HG03558 (cell line): ENCODE data around the gene APBB3.
"Not testable (repeated sequence)": the region's sequence is repeated elsewhere in the genome, so short reads cannot be mapped to it uniquely, and the experiment has no call there.

ENCODE experiments used
- ATAC-seq: cut with Tn5 transposase; IDR thresholded peaks from one replicate; pipeline ENCODE4 v1.9.1; 2021; ENCODE audit warnings: moderate number of reproducible peaks; ENCODE audit not compliant: unreplicated experiment; ENCODE audit errors: extremely low read depth

APBB3 gene

GRCh38 chr5:140579188-140579747 is 14.9 kb upstream of the APBB3 start:
- ATAC-seq = not testable (repeated sequence)

- no peak for ATAC-seq
Measured at GRCh38 chr5:140576776-140577201, 12.4 kb upstream of the APBB3 start.

GRCh38 chr5:140575309-140575708 is 10.9 kb upstream of the APBB3 start:
- ATAC-seq = no peak

DNA sequence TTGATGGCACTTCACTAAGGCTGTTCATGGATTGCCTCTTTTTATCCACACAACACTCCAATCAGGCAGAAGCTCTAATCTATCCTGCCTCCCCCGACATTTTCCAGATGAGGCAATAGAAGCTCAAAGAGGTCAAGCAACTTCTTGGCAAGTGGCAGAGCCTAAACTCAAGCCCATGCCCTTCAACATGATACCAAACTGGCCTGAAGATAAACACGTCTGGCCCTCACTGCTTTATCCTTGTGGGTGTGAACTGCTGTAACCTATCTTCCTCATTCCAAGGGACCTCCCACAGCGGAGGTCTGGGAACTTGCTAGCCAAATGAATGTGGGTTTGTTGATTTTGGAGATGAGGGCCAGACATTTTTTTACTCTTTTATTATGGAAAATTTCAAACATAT is 9.8 kb upstream of the APBB3 start:
- no peak for ATAC-seq

- no peak for ATAC-seq
Measured at GRCh38 chr5:140573683-140574082, 9.3 kb upstream of the APBB3 start.

- no peak for ATAC-seq
Measured at GRCh38 chr5:140571105-140571504, 6.7 kb upstream of the APBB3 start.

DNA sequence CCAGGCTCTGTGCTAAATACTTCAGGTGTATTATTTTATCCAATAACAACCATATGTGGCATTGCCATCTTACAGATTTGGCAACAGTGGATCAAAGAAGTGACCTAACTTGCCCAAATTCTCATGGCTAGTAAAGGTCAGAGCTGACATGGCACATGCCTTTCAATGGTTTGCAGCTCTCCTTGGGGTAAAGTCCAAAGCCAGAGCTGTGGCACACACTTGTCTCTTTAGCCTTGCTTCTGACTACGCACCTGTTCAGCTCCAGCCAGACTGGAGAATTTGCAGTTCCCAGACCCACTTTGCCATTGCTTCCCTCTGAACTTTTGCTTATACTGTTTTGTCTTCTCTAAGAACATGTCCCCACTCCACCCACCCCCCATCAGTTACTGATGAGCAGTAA is 6.1 kb upstream of the APBB3 start:
- no peak for ATAC-seq

DNA sequence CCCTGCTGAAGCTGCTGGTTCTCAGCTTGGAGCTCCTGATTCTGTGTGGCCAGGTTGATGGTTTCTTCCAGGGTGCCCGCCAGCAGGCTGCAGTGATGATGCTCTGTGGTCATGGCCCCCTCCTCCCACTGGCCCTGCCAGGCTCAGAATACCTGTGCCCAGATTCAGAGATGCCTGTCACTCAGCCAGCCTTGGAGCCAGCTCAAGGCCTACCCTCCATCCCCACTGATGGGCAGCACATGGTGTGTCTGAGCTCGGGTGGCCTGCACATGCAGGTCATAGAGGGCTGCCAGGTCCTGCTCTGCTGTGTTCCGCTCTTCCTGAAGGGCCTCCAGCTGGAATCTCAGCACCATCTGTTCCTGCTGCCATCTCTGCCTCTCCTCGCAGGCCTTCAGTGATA is 5.7 kb upstream of the APBB3 start:
- no peak for ATAC-seq

DNA sequence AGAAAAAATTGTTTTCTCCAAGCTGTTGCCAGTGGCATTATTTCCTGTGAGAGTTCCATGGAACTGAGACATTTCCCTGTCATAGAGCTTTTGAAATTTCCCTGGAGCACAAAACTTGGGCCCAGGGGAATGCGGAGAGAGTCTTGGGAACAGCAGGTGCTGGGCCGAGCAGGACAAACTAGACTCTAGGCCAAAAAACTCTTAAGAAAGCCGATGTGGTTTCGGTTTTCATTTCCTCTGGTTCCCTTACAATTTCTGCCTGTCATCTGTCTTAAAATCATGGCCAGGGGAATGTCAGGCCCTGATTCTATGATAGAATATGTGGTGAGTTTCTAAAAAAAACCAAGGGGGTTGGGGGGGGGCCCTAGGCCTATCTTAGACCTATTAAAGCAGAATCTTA is 4.8 kb upstream of the APBB3 start:
- ATAC-seq = no peak

DNA sequence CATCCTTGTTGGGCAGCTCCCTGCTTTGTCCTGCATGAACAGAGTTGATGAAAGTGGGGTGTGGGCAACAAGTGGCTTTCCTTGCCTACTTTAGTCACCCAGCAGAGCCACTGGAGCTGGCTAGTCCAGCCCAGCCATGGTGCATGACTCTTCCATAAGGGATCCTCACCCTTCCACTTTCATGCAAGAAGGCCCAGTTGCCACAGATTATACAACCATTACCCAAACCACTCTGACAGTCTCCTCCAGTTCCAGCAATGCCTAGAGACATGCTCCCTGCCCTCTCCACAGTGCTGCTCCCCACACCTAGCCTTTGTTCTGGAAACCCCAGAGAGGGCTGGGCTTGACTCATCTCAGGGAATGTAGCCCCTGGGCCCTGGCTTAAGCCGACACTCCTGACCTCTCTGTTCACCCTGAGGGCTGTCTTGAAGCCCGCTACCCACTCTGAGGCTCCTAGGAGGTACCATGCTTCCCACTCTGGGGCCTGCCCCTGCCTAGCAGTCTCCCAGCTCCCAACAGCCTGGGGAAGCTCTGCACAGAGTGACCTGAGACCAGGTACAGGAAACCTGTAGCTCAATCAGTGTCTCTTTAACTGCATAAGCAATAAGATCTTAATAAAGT is 4.2 kb upstream of the APBB3 start:
- no peak for ATAC-seq

DNA sequence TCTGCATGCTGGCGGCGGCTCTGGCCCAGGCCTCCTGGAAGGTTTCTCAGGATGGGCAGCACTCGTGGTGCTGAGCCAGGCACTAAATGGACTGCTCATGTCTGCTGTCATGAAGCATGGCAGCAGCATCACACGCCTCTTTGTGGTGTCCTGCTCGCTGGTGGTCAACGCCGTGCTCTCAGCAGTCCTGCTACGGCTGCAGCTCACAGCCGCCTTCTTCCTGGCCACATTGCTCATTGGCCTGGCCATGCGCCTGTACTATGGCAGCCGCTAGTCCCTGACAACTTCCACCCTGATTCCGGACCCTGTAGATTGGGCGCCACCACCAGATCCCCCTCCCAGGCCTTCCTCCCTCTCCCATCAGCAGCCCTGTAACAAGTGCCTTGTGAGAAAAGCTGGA is 3.5 kb upstream of the APBB3 start:
- ATAC-seq = no peak

- ATAC-seq = no peak
Measured at GRCh38 chr5:140567136-140567818, 2.9 kb upstream of the APBB3 start.

DNA sequence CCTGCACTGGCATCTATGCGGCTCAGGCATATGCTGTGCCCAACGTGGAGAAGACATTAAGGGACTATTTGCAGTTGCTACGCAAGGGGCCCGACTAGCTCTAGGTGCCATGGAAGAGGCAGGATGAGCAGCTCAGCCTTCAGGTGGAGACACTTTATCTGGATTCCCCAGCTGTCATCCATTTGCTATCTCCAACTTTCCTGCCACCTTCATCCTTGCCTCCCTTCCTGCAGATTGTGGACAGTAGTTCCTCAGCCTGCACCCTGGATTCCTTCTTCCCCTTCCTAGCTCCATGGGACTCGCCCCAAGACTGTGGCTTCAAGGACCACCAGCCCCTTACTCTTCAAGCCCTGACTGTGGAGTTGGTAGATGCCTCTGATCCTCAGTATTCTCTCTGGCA is 2.3 kb upstream of the APBB3 start:
- no peak for ATAC-seq

DNA sequence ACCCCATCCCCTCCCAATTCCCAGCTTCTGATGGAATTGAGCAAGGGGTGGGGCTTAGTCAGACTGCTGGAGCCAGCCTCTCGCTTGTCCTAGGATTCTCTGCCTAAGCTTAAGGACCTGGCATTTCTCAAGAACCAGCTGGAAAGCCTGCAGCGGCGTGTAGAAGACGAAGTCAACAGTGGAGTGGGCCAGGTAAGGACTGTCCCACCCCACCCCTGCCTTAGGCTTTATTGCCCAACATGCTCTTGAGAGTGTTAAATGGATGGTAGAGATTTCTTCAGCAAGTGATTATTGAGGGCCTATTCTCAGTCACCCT is 1.3 kb upstream of the APBB3 start:
- ATAC-seq = no peak

DNA sequence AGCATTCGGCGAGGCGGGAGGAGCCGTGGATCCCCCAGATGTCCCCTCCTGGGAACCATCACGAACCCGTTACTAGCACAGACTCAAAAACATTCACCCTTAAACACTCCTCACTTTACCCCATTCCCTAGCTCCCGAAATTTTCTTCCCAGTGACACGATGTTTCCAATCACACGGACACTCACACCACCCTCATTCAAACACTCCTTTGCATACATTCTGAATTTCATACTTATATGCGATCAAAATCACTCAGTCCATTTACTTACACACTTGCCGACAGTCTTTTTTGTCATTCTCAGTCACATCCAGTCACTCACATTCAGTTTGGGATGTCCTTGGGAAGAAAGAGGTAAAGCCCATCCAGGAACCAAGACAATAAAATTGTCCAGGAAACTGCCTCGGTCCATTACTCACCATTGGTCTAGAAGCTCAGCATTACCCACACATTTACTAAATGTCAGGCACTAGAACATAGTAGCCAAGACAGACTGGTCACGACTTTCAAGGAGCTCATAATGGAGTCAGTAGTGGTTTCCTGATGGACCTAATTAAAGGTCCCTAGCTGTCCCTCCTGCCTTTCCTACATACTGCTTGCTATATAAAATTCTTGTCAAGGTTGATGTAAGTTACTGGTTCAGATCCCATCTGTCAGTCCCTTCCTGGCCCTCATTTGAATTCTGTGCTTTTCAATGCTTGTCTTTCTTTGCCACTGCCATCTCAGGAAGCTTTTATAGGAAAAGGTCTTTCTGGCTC is 804 bp upstream of the APBB3 start:
- ATAC-seq = no peak

DNA sequence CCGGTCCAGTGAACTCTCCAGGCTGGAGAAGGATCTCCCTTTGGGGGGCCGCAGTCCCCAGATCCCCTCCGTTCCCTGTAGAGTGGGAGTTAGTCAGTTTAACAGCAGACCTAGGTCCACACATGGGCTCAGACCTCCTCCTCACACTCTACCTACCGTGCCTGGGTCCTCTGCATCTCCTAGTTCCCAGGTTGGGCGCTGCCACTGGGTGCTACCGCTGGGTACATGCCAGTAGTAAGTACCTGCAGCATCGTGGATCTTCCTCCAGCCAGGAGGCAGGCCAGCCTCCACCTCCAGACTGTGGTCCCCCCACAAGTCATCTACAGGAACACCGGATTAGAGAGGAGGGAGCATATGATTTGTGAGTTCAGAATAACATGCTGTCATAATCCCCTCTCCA is 802 bp downstream of the APBB3 start:
- ATAC-seq = no peak

GRCh38 chr5:140561753-140562523 is 2.5 kb downstream of the APBB3 start:
- ATAC-seq = no peak

DNA sequence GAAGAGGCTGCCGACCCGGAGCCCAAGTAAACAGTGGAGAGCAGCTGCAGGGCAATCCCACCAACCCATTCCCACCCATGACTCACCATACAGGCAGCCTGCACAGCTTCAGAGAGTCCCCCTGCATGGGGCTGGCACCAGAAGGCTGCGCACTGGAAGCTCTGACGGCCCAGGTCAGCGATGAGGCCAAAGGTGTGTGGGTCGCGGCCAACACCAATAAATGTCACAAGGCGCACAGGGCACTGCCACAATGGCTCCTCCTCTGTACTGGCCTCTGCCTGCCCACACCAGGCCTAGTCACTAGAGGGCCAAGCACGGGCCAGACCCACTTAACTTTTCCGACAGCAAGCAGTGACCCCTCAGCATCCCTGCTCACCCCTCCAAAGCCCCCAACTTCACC is 4.2 kb downstream of the APBB3 start:
- no peak for ATAC-seq

DNA sequence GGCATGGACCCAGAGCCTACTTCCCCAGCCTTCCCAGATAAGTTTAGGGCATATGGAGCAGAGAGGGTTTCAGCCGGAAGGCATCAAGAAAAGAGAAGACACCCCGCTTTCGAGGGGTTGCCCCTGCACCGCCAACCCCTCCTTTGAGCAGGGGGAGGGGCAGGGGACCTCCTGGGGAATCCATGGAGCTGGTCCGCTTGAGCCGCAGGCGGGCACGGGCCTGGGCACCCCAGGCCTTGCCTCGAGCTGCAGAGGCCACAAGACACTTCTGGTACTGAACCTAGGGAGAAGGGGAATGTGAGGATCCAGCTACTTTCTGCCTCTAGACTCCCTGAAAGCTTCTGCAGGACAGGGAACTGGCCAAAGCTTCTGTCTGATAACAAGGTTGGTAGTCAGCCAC is 5.9 kb downstream of the APBB3 start:
- no peak for ATAC-seq

- ATAC-seq = no peak
Measured at GRCh38 chr5:140557965-140558364, 6.4 kb downstream of the APBB3 start.
